ENCODE data around the gene RBM39. TPM values are rescaled to one million over a fixed set of nuclear protein-coding genes. Genes with fewer than 3 reads are reported as not detected.
"Not testable (repeated sequence)": the region's sequence is repeated elsewhere in the genome, so short reads cannot be mapped to it uniquely, and the experiment has no call there.

The RBM39 gene
- total RNA-seq, 1 donor from 2014 or later: 405 TPM

- DNase-seq (ENCODE audit: low spot score): no peak
These were observed 15.0 kb downstream of the RBM39 start for GRCh38 chr20:35726842-35727711.

- DNase-seq (ENCODE audit: low spot score): no peak
These were observed 17.5 kb downstream of the RBM39 start for GRCh38 chr20:35724321-35725230.

GRCh38 chr20:35723652-35724320, 18.3 kb downstream of the RBM39 start:
- DNase-seq (ENCODE audit: low spot score): not testable (repeated sequence)

GRCh38 chr20:35723275-35723639, 18.8 kb downstream of the RBM39 start:
- DNase-seq (ENCODE audit: low spot score): not testable (repeated sequence)

- DNase-seq (ENCODE audit: low spot score): no peak
These were observed 20.4 kb downstream of the RBM39 start for GRCh38 chr20:35721621-35722020.

- no peak for DNase-seq (ENCODE audit: low spot score)
These were observed 20.8 kb downstream of the RBM39 start for GRCh38 chr20:35721219-35721618.

GRCh38 chr20:35720165-35721123, 21.6 kb downstream of the RBM39 start:
- no peak for DNase-seq (ENCODE audit: low spot score)

GRCh38 chr20:35719717-35720116, 22.3 kb downstream of the RBM39 start:
- no peak for DNase-seq (ENCODE audit: low spot score)

GRCh38 chr20:35718972-35719635, 23.0 kb downstream of the RBM39 start:
- no peak for DNase-seq (ENCODE audit: low spot score)

GRCh38 chr20:35718321-35718720, 23.7 kb downstream of the RBM39 start:
- not testable (repeated sequence) for DNase-seq (ENCODE audit: low spot score)

- DNase-seq (ENCODE audit: low spot score): no peak
These were observed 25.7 kb downstream of the RBM39 start for GRCh38 chr20:35716330-35716729.

- DNase-seq (ENCODE audit: low spot score): no peak
These were observed 26.4 kb downstream of the RBM39 start for GRCh38 chr20:35715652-35716051.

- no peak for DNase-seq (ENCODE audit: low spot score)
These were observed 27.9 kb downstream of the RBM39 start for GRCh38 chr20:35714127-35714526.

- DNase-seq (ENCODE audit: low spot score): not testable (repeated sequence)
These were observed 28.9 kb downstream of the RBM39 start for GRCh38 chr20:35713120-35713519.

- no peak for DNase-seq (ENCODE audit: low spot score)
These were observed 30.4 kb downstream of the RBM39 start for GRCh38 chr20:35711588-35712209.

- DNase-seq (ENCODE audit: low spot score): no peak
These were observed 31.0 kb downstream of the RBM39 start for GRCh38 chr20:35710884-35711587.

GRCh38 chr20:35710039-35710438, 32.0 kb downstream of the RBM39 start:
- DNase-seq (ENCODE audit: low spot score): no peak

GRCh38 chr20:35709259-35709658, 32.8 kb downstream of the RBM39 start:
- no peak for DNase-seq (ENCODE audit: low spot score)

- no peak for DNase-seq (ENCODE audit: low spot score)
These were observed 33.6 kb downstream of the RBM39 start for GRCh38 chr20:35708502-35708901.
